Skin epidermis (tissue), 12 donors: ENCODE results near the gene RAPGEF4.
A peak's percentile ranks its signal among the peaks of the same experiment; 100 is the strongest.

ENCODE experiments used
- H3K27ac ChIP-seq, 21 experiments: fragments of 200-600 bp; sonication (generic) in 11 of 21; one replicate each; pipeline ENCODE4 v1.5.0; 2020; ENCODE audit warnings: mild to moderate bottlenecking in 3 of 21, inconsistent platforms in 2 of 21, moderate library complexity in 2 of 21
- H3K4me3 ChIP-seq, 7 experiments: fragments of 200-600 bp; sonication (generic) in 2 of 7; one replicate each; pipeline ENCODE4 v1.5.0; 2020; ENCODE audit warnings: inconsistent platforms in 2 of 7, mild to moderate bottlenecking in 2 of 7, moderate library complexity in 1 of 7

The RAPGEF4 gene

GRCh38 chr2:172847188-172847587 lies 111.5 kb downstream of the RAPGEF4 start:
- no peak overlapping the region for H3K27ac ChIP-seq
- no peak overlapping the region for H3K4me3 ChIP-seq

- Histone ChIP-seq H3K4me3 (no peak overlapping the region), H3K27ac (no peak overlapping the region)
Measured at GRCh38 chr2:172848519-172848918, 112.9 kb downstream of the RAPGEF4 start.

- Histone ChIP-seq H3K4me3 (no peak overlapping the region), H3K27ac (no peak overlapping the region)
Measured at GRCh38 chr2:172849519-172850217, 114.0 kb downstream of the RAPGEF4 start.

- Histone ChIP-seq H3K27ac (no peak overlapping the region), H3K4me3 (no peak overlapping the region)
Measured at GRCh38 chr2:172855588-172855987, 119.9 kb downstream of the RAPGEF4 start.

- Histone ChIP-seq H3K4me3 (no peak overlapping the region), H3K27ac (no peak overlapping the region)
Measured at GRCh38 chr2:172856606-172857005, 121.0 kb downstream of the RAPGEF4 start.

GRCh38 chr2:172858473-172858745 lies 122.8 kb downstream of the RAPGEF4 start:
- H3K27ac ChIP-seq, result peak overlapping the region in 1 of 21 experiments; percentile 1
- no peak overlapping the region for H3K4me3 ChIP-seq

- H3K27ac ChIP-seq, result peak overlapping the region in 3 of 21 experiments; percentile 31 to 64 (median 36)
- no peak overlapping the region for H3K4me3 ChIP-seq
Measured at GRCh38 chr2:172859581-172860335, 124.1 kb downstream of the RAPGEF4 start.

- H3K27ac ChIP-seq, result peak overlapping the region in 3 of 21 experiments; percentile 31 to 64 (median 36)
- no peak overlapping the region for H3K4me3 ChIP-seq
Measured at GRCh38 chr2:172860336-172860707, 124.7 kb downstream of the RAPGEF4 start.

GRCh38 chr2:172861098-172861497 lies 125.5 kb downstream of the RAPGEF4 start:
- Histone ChIP-seq H3K4me3 (no peak overlapping the region), H3K27ac (no peak overlapping the region)

- no peak overlapping the region for H3K27ac ChIP-seq
- no peak overlapping the region for H3K4me3 ChIP-seq
Measured at GRCh38 chr2:172861656-172862476, 126.2 kb downstream of the RAPGEF4 start.

- Histone ChIP-seq H3K27ac (no peak overlapping the region), H3K4me3 (no peak overlapping the region)
Measured at GRCh38 chr2:172863341-172863740, 127.7 kb downstream of the RAPGEF4 start.

- Histone ChIP-seq H3K27ac (no peak overlapping the region), H3K4me3 (no peak overlapping the region)
Measured at GRCh38 chr2:172864182-172864581, 128.5 kb downstream of the RAPGEF4 start.

- H3K4me3 ChIP-seq, result no peak overlapping the region
- H3K27ac ChIP-seq, result no peak overlapping the region
Measured at GRCh38 chr2:172865422-172865821, 129.8 kb downstream of the RAPGEF4 start.

GRCh38 chr2:172869861-172870260 lies 134.2 kb downstream of the RAPGEF4 start:
- Histone ChIP-seq H3K27ac (no peak overlapping the region), H3K4me3 (no peak overlapping the region)

GRCh38 chr2:172870396-172870795 lies 134.8 kb downstream of the RAPGEF4 start:
- H3K4me3 ChIP-seq, result no peak overlapping the region
- no peak overlapping the region for H3K27ac ChIP-seq

- Histone ChIP-seq H3K4me3 (no peak overlapping the region), H3K27ac (no peak overlapping the region)
Measured at GRCh38 chr2:172877826-172878225, 142.2 kb downstream of the RAPGEF4 start.

GRCh38 chr2:172878260-172878659 lies 142.6 kb downstream of the RAPGEF4 start:
- H3K27ac ChIP-seq, result no peak overlapping the region

GRCh38 chr2:172884336-172884735 lies 148.7 kb downstream of the RAPGEF4 start:
- no peak overlapping the region for H3K4me3 ChIP-seq
- H3K27ac ChIP-seq, result no peak overlapping the region

More at GRCh38 chr2:172878260-172878659, 142.6 kb downstream of the RAPGEF4 start:
- H3K4me3 ChIP-seq, result no peak overlapping the region

- no peak overlapping the region for H3K4me3 ChIP-seq
- H3K27ac ChIP-seq, result no peak overlapping the region
Measured at GRCh38 chr2:172885996-172886395, 150.4 kb downstream of the RAPGEF4 start.

GRCh38 chr2:172887280-172887679 lies 151.6 kb downstream of the RAPGEF4 start:
- Histone ChIP-seq H3K27ac (no peak overlapping the region), H3K4me3 (no peak overlapping the region)
